NCI-H1694 treated with DMSO at 0.1 percent for 48 hours (cell line): Measurements from ENCODE around the gene TSPAN11.
A peak's percentile ranks its signal among the peaks of the same experiment; 100 is the strongest.
"Not testable (repeated sequence)": the region's sequence is repeated elsewhere in the genome, so short reads cannot be mapped to it uniquely, and the experiment has no call there.

Source experiments
- DNase-seq: peaks from one replicate; lab custom pipeline; 2025; lab: John Stamatoyannopoulos, UW

The TSPAN11 gene

GRCh38 chr12:30926243-30927221 is at the start of gene TSPAN11:
Gene TSPAN11 (plus strand): TSS chr12:30926748. CDS start chr12:30953992, 27,244 bp downstream.
- peak; percentile 33 for DNase-seq

GRCh38 chr12:30877105-30877875 is 49.3 kb upstream of the TSPAN11 start:
- no peak for DNase-seq

DNA sequence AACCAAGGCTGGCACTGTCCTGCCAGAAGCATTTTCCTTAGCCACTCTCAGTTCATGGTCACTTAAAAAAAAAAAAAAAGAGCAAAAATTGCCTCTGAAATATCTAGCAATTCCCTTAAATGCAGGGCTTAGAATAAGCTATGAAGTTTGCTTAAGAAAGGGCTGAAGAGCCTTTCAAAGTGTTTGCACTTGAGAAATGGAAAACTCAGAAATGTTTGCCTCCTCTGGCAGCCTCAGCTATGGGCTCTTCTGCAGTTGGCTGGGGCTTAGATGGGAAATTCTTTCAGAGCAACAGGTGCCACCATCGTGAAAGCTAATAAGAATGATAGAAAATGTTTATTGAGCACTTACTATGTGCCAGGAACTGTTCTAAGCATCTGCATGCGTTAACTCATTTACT is 48.5 kb upstream of the TSPAN11 start:
- no peak for DNase-seq

- no peak for DNase-seq
Measured at GRCh38 chr12:30880061-30880460, 46.5 kb upstream of the TSPAN11 start.

DNA sequence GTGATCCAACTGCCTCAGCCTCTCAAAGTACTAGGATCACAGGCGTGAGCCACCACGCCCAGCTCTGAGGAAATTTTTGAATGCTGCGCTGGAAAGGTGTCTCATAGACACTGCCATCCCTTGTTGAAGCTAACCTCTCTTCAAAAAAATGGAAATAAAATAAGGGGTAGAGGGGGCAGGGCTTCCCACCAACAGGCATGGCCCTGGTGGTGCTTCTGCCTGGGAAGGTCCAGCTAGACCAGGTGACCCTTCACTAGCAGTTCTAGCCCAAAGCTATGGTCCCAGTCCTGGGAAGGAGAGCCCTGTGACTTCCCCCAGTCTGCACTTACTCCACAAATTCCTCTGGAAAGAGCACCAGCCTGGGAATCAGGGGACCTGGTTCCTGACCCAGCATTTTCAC is 45.7 kb upstream of the TSPAN11 start:
- no peak for DNase-seq

DNA sequence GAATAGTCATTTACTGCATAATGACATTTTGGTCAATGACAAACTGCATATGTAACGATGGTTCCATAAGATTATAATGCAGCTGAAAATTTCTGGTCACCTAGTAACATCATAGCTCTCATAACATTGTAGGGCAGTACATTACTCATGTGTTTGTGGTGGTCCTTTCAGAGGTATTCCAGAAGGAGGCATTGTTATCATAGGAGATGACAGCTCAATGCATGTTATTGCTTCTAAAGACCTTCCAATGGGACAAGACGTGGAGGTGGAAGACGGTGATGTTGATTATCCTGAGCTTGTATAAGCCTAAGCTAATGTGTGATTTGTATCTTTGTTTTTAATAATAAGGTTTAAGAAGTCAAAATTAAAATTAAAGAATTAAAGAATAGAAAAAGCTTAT is 43.8 kb upstream of the TSPAN11 start:
- peak; percentile 54 for DNase-seq

GRCh38 chr12:30884799-30885198 is 41.7 kb upstream of the TSPAN11 start:
- no peak for DNase-seq

GRCh38 chr12:30885321-30885720 is 41.2 kb upstream of the TSPAN11 start:
- no peak for DNase-seq

- DNase-seq: no peak
Measured at GRCh38 chr12:30887226-30887625, 39.3 kb upstream of the TSPAN11 start.

DNA sequence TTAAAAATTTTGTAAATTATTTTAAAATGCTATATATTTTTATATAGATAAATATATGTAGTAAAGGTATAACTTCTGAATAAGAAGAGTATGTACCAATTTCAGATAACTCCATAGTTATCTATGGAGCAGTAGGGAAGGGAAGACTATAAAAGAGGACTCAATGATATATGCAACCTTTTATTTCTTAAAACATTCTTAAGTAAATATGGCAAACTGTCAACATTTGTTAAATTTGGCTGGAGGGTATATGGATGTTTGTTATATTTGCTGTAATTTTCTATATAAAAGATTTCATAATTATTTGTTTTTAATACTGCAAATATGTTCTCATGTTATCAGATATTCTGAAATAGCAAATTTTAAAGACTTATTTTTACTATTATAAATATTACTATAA is 38.3 kb upstream of the TSPAN11 start:
- no peak for DNase-seq

DNA sequence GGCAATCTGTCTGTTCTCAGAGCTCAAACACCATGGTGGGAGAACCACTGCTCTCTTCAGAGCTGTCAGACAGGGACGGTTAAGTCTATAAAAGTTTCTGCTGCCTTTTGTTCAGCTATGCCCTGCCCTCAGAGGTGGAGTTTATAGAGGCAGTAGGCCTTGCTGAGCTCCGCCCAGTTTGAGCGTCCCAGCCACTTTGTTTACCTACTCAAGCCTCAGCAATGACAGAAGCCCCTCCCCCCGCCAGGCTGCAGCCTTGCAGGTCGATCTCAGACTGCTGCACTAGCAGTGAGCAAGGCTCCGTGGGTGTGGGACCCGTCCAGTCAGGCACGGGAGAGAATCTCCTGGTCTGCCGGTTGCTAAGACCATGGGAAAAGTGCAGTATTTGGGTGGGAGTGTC is 32.0 kb upstream of the TSPAN11 start:
- DNase-seq: not testable (repeated sequence)

DNA sequence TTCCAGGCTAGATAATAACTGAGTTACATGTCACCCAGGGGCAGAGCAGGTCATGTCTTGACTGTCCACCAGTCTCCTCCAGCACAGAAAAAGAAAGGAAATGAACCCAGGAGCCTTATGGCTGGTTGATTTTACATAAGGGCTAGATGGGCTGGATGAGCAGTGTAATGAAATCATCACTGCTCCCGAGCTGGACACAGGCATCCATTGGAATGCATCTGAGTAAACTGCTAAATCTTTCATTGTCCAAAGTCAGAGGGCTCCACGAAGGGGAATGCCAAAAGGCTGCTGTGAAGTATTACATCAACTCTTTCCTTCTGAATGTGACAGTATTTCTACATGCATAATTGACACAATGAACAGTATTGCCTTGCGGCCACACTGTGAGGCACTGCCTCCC is 30.1 kb upstream of the TSPAN11 start:
- DNase-seq: no peak

- no peak for DNase-seq
Measured at GRCh38 chr12:30898846-30899245, 27.7 kb upstream of the TSPAN11 start.

- no peak for DNase-seq
Measured at GRCh38 chr12:30900351-30900750, 26.2 kb upstream of the TSPAN11 start.

DNA sequence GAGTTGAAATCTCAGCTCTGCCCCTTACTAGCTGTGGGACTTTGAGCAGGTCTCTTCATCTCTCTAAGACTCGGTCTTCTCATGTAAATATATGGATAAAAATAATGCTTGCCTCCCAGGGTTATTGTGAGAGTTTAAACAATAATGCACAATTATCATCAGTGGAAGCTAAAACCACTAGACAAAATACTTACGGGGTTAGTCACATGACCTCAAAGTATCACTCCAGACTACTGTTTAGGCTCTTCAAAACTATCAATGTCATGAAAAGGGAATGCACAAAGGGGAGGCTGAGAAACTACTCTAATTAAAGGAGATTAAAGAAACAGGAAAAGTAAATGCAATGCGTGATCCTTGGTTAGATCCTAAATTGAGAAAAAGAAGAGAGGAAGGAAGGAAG is 24.5 kb upstream of the TSPAN11 start:
- no peak for DNase-seq

GRCh38 chr12:30902596-30902995 is 24.0 kb upstream of the TSPAN11 start:
- no peak for DNase-seq

GRCh38 chr12:30905463-30906009 is 21.0 kb upstream of the TSPAN11 start:
- no peak for DNase-seq

DNA sequence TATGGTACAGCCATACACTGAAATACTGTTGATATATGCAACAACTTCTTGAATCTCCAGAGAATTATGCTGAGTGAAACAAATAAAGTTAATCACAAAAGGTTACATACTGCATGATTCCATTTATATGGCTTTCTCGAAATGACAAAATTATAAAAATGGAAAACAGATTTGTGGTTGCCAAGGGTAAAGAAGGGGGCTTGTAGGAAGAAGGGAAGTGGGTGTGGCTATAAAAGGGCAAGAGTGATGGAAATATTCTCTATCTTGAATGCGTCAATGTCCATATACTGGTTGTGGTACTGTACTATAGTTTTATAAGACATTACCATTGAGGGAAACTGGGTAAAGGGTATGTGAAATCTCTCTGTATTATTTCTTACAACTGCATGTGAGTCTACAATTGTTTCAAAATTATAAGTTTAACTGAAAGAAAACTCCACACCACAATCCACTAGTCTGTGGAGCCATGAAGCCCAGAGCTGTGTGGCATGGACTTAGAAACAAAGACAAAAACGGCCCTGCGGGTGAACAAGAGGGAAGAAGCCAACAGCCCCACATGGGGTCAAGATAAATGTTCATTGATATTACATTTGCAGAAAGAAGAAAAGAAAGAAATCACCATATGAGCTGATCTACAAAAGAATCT is 18.3 kb upstream of the TSPAN11 start:
- no peak for DNase-seq

DNA sequence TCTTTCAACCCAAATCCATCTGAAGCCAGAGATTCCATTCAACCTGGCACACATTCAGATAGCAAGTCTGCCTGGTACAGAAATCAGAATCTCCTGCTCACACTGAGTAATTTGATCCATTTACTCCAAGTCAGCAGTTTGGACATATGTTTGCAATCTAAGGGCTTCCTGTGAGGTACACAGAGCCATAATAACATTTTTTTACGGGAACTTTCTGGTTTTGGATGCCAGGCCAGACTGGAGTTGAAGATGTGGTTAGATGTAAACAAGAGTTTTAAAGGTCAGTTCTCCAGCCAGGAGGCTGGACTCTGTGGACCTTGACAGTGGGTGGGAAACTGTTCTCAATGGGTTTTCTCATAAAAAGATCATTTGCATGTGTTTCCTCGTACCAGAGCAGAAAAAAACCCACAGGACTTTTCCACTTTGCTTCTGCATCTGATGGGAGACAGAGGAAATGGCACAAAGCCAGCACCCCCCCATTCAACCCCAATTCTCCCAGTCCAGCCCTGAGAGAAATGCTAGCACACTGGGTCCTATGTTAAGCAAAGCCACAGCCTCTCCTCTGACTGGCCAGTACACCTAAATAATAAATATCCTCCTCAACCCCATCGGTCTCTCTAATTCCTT is 17.7 kb upstream of the TSPAN11 start:
- DNase-seq: peak; percentile 88

DNA sequence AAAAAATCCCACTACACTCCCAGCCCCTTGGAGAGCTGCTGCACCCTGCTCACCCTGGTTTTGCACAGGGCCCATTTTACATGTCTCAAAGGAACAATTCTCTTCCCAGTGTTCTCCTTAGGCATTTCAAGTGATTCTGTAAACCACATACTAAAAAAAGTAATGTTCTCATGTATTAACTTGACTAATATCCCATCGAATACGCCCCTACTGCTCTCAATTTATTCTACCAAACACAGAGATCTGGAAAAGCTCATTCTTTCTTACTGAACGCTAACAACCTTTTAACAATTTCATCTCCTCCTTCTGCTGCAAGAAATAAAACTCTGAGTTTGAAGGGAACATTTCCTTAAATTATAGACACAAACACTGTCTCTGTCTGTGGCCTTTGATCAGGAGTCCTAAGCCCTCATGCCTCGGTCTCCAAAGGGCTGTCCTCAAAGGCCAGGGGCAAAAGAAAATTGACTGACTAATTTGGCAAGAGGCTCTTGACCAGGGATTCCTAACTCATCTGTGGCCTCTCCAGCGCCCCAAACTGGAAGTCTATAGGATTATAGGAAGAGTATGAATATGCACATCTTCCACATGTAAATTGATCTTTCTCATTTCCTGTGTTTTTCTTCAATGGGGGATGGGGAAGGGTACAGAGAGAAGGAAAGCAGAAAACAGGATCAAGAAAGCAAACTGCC is 17.1 kb upstream of the TSPAN11 start:
- DNase-seq: no peak

GRCh38 chr12:30910038-30910350 is 16.6 kb upstream of the TSPAN11 start:
- no peak for DNase-seq
